NCI-H2227 (cell line): Measurements from ENCODE around the gene C1QTNF12.
"Not testable (repeated sequence)": the region's sequence is repeated elsewhere in the genome, so short reads cannot be mapped to it uniquely, and the experiment has no call there.

Experiments used
- DNase-seq: peaks from one replicate; lab custom pipeline; 2025; ENCODE audit not compliant: unreplicated experiment; lab: John Stamatoyannopoulos, UW

Gene C1QTNF12

DNA sequence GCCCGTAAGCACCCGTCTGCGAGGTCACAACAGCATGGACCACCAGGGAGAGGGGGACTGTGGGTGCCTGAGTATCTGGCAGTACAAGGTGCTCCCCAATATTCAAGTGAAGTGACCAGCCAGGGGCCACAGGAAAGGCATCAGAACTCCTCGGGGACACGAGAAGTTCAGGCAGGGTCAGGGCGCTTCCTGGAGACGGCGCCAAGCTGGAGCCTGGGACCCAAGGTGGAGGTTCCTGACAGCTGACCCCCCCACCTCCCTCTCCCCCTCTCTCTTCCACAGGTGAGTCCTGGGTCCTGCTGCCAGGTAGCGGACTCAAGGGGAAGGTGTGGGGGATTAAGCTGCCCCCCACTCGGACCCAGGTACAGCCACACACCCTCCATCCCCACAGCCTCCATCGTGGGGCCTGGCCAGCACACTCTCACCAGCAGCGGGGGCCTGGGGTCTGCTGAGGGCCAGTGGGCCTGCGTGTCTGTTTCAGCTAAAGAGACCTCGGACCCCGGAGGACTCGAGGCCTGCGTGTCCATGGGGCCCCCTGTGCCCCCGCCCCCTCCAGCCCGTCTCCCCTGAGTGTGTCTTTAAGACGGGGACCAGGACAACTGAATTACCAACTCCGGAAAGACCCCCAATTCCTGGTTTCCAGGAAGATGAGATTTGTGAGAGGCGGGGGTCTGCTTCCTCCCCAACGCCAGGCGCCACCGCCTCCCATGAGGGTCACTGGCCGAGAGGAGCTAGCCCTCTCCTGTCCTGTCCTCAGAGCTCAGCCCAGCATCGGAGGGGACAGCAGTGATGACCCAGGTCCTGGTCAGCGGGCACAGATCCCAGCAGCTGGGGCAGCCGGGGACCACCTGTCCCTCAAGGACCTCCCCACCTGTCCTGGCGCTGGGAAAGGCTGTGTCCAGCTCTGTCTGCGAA lies 46.3 kb downstream of the C1QTNF12 start:
- DNase-seq, result no peak

DNA sequence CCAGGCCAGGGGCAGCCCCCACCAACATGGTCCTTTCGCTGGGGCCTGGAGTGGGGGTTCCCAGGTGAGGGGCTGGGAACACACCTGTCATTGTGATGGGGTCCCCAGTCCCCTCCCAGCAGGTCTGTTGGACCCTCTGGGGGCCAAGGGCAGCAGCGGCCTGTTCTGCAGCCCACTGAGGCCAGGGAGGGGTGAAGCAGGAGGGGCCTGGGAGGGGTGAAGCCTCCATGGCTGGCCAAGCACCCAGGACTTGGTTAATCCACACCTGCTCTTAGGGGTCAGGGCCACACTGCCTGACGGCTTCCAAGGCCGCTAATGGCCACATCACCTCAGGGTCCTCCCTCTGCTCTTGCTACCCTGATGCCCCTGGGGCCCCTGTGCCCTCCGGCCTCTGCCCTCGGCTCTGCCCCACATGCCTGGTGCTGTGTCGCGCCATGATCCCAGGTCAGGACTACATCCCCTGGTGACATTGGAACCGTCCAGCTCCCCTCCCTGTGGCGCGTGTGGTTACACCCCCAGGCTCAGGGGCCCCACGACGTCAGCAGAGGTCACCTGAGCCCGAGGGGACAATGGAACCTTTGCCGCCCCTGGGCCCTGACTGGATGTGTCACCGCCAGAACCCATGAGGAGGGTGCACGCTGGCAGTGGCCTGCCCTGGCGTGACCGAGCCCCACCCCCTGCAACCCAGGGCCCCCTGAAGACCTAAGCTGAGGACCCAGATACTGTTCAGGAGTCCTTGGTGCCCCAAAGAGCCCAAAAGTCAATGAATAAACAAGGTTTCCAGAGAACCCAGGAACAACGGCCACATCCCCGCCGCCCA lies 47.2 kb downstream of the C1QTNF12 start:
- no peak for DNase-seq

- DNase-seq, result no peak
Observed at GRCh38 chr1:1198423-1199140, 47.9 kb downstream of the C1QTNF12 start.

- DNase-seq, result no peak
Observed at GRCh38 chr1:1197551-1198422, 48.7 kb downstream of the C1QTNF12 start.

DNA sequence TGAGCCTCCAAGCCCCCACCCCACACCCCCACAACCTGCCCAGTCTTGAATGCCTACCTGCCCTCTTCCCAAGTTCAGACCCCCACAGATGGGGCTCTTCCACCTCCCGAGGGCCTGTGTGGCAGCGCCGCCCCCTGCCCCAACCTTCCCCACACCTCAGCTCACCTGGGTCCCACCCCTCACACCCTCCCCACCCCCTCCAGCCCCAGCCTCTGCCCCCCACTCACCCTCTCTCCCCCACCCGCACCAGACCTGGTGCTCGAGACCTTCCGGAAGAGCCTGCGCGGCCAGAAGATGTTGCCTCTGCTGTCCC lies 49.4 kb downstream of the C1QTNF12 start:
- no peak for DNase-seq

GRCh38 chr1:1196431-1197187 lies 49.9 kb downstream of the C1QTNF12 start:
- DNase-seq, result no peak

DNA sequence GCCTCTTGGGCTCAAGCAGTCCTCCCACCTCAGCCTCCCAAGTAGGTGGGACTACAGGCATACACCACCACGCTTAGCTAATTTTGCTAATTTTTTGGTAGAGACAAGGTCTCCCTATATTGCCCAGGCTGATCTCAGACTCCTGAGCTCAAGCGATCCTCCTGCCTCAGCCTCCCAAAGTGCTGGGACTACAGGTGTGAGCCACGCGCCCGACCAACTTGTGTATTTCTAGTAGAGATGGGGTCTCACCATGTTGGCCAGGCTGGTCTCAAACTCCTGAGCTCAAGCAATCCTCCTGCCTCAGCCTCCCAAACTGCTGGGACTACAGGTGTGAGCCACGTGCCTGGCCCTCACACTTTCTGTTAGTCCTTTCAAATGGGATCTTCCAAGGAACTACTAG lies 50.8 kb downstream of the C1QTNF12 start:
- DNase-seq, result not testable (repeated sequence)

- DNase-seq, result no peak
Observed at GRCh38 chr1:1194723-1195122, 51.8 kb downstream of the C1QTNF12 start.
